IPS-NIHi11 (cell line): ENCODE data around the gene PKN1.
A peak's percentile ranks its signal among the peaks of the same experiment; 100 is the strongest.
"Not testable (repeated sequence)": the region's sequence is repeated elsewhere in the genome, so short reads cannot be mapped to it uniquely, and the experiment has no call there.

Experiments
- DNase-seq: peaks from one replicate; pipeline ENCODE4 v3.0.0; 2012; ENCODE audit warnings: mixed read lengths, low spot score

PKN1 gene

DNA sequence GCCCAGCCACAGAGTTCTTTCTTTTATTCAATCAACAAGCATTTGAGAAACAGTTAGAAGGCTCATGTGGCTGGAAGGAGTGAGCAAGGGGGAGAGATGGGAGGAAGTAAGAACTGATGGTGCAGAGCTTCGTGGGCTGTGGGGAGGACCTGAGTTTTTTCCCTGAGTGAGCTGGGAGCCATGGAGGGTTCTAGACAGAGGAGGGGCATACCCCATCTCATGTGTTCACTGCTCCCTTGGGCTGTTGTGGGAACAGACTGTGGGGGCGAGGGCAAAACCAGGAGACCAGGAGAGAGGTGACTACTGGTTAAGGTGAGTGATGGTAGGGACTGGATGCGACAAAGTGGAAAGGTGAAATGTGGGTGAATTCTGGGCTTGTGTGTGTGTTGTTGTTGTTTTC lies 2.4 kb upstream of the PKN1 start:
- DNase-seq: no peak

DNA sequence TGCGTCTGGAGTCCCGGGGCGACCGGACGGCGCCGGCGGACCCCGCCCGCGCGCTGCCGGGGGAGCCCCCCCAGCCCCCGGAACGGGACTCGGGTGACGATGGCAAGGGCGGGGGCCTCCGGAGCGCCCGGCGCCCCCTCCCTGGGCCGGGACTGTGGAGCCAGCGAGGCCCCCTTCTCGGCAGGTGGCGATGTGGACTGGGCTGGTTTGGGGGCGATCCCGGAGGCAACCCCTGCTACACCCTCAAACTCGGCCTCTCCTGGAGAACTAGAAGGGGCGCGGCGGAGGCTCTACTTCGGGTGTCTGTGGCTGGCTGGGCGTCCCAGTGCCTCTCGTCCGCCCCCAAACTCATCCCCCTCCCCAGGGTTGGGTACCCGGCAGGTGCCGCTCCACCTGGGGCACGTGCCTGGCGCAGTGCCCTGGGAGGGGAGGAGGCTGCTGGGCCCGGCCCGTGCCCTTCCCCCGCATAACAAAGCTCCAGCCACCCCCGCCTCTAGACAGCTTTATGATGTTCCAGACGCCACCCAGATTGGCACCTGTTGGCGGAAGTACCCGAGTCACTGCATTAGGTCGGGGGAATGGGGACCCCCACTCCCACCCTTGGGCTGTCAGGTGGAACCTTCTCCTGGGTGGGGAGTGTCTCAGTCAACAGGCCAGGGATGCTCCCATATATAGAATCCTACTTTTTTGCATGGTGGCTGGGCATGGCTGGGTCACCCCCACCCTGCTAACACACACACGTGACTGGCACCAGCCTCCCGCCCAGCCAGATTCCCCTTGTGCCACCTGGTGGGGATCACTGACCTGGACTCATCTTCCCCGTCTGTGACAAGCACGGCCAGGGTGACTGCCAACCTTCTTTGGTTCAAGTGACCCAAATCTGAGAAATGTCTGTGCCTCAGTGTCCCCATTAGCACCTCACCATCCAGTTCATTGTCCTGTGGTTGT lies 722 bp downstream of the PKN1 start:
- DNase-seq: peak; percentile 59

DNA sequence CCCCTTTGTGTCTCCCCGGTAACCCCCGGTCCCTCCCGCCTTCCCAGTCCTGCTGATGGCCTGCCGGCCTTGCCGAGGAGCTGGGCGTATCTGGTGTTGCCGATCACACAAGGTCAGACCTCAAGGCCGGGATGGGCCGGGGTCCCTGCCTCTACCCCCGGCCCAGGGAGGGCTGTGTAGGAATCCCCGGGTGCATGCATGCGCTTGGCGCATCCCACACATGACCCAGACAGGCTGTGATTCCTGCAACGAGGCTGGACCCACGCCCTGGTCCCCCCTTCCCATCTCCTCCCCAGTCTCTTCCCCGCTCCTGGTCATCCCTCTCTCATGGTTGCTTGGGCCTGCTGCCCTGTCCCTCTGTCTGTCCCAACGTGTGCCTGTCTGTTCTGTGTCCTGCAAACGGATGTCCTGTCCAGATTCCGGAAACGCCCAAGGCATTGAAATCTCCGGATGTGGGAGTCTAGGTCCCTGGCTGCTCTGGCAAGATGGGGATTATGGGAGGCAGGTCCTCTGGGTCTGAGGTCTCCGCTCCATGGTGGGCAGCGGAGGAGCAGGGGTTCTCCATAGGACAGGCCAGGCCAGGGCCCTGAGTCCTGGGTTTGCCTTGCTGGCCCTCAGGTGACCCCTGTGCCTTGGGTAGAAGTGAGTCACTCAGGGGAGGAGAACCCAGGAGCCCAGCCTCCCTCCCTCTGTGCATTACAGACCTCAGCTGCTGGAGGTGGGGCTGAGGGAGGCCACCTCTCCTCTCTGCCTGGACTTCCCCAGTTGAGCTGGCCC lies 1.6 kb downstream of the PKN1 start:
- no peak for DNase-seq

DNA sequence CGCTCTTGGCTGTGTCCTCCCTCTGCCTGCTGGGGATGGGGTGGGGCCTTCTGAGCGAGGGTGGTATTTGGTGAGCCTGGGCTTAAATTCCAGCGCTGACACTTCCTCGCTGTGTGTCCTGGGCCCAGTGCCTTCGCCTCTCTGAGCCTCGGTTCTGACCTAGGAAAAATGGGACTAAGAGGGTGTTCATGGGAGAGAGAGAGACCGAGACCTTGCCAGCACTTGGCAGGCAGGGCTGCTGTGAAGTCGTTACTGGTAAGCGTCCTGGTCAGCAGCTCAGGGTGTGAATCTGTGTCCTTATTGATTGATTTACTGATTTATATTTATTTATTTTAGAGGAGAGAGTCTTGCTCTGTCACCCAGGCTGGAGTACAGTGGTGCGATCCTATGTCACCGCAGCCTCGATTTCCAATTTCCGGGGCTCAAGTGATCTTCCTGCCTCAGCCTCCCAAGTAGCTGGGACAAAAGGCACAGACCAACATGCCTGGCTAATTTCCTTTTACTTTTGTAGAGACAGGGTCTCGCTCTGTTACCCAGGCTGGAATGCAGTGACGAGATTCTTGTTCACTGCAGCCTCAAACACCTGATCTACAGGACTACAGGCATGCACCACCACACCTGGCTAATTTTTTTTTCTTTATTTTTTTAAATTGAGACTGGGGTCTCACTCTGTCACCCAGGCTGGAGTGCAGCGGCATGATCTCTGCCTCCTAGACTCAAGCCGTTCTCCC lies 2.4 kb downstream of the PKN1 start:
- no peak for DNase-seq

DNA sequence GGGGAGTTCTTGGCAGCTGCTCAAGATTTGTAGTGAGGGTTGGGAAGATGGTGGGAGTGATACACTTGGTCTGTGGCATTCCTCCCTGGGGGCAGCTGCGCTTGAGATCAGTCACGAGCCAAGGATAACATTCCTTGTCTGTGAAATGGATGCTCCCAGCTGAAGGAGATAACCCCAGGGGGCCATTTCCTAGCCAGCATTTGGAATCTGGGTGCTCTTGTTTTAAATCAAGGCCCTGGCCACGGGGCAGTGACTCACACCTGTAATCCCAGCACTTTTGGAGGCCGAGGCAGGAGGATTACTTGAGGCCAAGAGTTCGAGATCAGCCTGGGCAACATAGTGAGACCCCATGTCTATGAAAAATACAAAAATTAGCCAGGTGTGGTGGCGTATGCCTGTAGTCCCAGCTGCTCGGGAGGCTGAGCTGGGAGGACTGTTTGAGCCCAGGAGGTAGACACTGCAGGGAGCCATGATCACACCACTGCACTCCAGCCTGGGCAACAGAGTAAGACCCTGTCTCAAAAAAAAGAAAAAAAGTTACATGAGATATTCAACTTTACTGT lies 4.6 kb downstream of the PKN1 start:
- DNase-seq: no peak

DNA sequence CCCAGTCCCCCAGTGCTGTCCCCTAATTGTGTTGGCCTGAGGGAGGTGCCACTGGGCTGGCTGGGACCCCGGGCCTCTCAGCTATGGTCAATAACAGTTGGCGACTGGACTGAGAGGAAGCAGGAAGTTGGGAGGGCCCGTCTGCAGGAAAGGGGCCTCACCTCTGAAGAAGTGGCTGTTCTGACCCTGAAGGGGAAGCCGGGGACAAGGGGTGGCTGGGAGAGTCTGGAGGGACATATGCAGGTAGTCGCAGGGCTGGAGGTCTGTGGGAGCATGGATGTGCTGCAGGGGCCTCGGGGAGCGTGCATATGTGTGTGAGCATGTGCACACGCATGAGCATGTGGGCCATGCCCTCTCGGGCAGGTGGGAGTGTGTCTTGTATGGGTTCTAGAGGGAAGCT lies 5.9 kb downstream of the PKN1 start:
- no peak for DNase-seq

DNA sequence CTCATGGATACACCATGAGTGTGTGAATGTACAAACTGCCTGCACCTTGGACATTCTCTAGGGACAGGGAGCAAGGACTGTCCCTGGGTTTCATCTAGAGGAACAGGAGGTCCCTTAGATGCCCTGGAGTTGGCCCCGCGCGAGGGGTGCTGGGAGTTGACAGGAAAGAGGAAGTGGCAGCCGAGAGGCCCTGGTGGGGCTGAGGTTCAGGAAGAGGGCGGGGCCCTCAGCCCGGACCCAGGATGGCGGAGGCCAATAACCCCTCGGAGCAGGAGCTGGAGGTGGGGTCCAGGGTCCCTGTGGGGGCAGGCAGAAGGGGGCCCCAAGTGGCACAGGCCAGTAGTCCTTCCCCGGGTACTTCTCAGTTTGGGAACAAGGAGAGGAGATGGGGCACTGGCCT lies 6.9 kb downstream of the PKN1 start:
- no peak for DNase-seq

DNA sequence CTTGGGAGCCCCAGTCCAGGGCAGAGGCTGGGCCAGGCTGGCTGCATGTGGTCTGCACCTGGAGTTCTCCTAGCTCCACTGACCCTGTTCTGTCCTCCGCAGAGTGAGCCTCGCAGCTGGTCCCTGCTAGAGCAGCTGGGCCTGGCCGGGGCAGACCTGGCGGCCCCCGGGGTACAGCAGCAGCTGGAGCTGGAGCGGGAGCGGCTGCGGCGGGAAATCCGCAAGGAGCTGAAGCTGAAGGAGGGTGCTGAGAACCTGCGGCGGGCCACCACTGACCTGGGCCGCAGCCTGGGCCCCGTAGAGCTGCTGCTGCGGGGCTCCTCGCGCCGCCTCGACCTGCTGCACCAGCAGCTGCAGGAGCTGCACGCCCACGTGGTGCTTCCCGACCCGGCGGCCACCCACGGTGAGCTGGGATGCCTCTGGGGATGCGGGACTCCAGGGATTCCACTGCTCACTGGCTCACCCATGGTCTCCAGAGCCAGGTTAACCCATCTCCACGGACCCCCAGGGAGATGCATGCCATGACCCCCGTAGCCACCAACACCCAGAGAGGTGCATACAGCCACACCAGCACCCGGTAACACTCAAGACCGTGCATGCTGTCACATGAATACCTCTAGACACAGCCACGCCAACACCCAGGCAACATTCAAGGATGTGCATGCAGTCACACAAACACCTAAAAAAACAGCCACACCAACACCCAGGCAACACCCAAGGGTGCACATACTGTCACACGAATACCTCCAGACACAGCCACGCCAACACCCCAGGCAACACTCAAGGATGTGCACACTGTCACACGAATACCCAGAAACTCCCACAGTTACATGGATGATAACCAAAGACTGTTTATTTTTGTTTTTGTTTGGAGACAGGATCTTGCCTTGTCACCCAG lies 8.2 kb downstream of the PKN1 start:
- DNase-seq: no peak

DNA sequence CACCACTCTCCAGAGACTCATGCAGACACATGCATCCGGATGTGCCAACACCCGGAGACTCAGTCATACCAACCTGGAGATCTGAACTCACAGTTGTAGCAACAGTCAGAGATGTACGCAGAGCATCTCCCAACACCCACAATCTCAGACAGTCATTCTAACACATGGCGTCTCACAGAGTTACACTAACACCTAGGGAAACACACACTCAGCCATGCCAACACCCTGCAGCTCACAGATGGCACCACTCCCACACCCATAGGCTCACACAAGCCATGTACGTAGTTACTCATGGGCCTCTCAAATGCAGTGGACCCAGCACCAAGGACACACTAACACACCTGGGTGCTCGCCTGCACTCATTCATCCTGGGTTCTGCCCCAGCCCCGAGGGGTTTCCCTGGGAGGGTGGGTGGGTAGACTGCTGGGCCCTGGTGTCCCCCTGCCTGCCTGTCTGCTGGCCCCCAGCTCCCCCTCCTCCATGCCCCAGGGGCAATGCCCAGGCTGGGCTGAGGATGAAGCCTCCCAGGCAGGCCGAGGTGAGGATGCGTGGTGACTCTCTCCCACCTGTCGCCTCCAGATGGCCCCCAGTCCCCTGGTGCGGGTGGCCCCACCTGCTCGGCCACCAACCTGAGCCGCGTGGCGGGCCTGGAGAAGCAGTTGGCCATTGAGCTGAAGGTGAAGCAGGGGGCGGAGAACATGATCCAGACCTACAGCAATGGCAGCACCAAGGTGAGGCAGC lies 10.0 kb downstream of the PKN1 start:
- DNase-seq: no peak

DNA sequence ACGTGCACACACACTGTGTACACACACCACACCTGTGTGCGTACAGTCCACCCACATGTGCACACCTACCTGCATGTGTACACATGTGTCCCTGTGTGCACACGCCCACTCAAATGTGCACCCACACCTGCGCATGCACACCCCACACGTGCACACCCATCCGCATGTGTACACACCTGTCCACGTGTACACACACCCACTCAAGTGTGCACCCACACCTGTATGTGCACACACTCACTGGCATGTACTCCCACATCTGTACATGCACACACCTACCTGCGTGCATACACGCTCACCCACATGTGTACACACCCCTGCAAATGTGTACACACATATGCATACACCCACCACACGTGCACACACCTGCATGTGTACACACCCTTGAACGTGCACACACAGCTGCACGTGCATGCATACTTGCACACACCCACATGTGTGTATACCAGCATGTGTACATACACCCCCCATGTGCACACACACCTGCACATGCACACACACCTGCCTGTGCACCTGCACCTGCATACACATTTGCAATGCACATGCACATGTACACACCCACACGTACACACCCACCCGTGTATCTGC lies 10.6 kb downstream of the PKN1 start:
- no peak for DNase-seq

DNA sequence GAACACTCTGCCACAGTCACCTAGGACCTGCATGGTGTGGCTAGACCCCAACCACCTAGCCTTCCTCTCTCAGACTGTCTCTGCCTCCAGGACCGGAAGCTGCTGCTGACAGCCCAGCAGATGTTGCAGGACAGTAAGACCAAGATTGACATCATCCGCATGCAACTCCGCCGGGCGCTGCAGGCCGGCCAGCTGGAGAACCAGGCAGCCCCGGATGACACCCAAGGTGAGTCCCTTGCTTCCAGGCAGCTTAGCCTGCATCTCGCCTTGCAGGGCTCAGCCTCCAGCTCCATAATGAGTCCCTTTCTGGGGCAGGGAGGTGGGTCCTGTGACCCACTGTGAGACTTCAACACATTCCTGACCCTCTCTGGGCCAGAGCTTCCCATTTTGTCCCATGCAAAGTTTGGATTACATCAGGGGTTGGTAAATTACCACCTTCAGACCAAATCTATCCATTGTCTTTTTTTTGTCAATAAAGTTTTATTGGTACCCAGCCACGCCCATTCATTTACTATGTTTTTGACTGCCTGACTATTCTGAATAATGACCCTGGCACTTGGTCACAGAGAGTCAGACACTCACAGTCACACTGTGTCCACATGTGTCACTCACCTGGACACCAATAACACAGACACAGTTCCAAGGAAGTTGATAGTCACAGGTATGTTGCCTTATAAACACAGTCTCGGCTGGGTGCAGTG lies 13.4 kb downstream of the PKN1 start:
- no peak for DNase-seq

DNA sequence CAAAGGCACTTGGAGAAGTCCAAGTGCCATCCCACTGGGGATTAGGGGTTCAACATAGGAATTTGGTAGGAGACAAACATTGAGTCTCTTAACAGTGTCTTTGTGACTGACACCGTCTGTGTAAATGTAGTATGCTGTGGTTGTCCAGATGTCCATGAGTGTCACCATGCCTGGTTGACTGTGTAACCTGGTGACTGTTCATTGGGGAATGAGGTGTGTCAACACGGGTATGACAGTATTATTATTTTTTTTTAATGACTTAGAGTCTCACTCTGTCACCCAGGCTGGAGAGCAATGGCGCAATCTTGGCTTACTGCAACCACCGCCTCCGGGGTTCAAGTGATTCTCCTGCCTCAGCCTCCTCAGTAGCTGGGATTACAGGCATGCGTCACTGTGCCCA lies 16.2 kb downstream of the PKN1 start:
- DNase-seq: no peak

DNA sequence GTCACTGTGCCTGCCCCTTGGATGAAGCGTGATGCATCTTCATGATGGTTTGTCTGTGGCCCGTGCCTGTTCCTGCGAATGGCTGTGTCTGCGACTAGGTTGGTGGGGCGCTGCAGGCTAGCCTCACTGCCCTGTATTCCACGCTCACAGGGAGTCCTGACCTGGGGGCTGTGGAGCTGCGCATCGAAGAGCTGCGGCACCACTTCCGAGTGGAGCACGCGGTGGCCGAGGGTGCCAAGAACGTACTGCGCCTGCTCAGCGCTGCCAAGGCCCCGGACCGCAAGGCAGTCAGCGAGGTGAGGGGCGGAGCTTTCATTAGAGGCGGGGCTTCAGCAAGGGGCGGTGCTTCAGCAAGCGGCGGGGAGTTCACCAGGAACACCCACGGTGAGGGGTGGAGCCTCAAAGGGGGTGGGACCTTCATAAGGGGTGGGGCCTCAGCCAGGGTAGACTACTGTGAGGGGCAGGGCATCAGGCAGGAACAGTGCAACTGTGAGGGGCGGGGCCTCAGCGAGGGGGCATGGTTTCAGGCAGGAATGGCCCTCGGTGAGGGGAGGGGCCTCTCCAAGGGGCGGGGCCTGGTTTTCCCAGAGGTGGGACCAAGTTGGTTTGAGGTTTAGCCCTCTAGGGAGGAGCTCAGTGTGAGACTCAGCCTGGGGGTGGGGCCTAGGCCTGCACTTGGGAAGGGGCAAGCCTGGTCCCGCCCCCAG lies 17.2 kb downstream of the PKN1 start:
- DNase-seq: peak; percentile 97

DNA sequence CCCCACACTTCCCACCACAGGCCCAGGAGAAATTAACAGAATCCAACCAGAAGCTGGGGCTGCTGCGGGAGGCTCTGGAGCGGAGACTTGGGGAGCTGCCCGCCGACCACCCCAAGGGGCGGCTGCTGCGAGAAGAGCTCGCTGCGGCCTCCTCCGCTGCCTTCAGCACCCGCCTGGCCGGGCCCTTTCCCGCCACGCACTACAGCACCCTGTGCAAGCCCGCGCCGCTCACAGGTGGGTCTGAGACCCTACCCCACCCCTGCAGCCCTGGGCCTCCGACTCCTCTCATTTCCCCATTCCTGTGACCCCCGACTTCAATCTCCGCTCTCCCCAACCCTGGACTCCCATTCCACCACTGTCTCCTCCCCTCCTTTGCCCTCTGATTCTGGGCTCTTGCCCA lies 17.8 kb downstream of the PKN1 start:
- no peak for DNase-seq

DNA sequence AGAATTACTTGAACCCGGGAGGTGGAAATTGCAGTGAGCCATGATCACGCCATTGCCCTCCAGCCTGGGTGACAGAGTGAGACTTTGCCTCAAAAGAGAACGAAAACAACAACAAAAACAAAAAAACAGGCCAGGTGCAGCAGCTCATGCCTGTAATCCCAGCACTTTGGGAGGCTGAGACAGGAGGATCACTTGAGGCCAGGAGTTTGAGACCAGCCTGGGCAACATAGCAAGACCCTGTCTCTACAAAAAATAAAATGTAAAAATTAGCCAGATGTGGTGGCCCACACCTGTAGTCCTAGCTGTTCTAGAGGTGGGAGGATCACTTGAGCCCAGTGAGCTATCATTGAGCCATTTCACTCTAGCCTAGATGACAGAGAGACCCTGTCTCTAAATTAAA lies 19.2 kb downstream of the PKN1 start:
- DNase-seq: not testable (repeated sequence)

DNA sequence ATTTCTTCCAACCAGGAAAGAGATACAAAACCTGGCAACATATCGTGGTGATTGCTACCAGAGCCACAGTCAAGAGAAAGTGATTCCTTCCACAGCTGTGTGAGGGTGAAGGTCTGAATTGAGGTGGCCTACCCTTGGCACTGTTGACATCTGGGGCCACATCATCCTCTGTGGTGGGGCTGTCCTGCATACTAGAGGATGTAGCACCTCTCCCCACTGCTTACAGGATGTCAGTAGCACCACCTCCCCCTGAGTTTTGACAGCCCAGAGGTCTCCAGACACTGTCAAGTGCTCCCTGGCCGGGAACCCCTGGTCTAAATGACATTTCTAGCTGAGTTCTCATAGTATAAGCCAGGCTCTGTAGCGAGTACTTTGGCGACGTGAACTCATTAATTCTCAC lies 26.6 kb downstream of the PKN1 start:
- no peak for DNase-seq

DNA sequence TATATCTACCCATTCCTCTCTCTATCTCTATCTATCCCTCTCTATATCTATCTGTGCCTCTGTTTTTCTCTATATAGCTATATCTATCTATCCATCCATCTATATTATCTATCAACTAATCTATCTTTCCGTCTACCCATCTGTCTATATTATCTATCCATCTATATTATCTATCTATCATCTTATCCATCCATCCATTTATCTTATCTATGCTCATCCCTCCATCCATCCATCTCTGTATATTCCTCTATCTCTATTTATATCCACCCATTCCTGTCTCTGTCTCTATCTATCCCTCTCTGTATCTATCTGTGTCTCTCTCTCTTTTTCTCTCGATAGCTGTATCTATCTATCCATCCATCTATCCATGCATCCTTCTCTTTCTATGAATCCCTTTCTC lies 27.8 kb downstream of the PKN1 start:
- DNase-seq: no peak

DNA sequence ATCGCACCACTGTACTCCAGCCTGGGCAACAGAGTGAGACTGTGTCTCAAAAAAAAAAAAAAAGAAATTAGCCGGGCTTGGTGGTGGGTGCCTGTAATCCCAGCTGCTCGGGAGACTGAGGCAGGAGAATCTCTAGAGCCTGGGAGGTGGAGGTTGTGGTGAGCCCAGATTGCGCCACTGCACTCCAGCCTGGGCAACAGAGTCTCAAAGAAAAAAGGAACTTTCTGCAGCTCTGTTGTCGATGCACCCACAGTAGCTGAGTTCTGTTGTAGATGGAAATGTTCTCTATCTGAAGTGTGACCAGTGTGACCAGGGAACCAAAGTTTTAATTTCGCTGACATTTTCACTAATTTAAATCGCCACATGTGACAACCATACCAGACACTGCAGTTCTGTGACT lies 29.3 kb downstream of the PKN1 start:
- DNase-seq: not testable (repeated sequence)

DNA sequence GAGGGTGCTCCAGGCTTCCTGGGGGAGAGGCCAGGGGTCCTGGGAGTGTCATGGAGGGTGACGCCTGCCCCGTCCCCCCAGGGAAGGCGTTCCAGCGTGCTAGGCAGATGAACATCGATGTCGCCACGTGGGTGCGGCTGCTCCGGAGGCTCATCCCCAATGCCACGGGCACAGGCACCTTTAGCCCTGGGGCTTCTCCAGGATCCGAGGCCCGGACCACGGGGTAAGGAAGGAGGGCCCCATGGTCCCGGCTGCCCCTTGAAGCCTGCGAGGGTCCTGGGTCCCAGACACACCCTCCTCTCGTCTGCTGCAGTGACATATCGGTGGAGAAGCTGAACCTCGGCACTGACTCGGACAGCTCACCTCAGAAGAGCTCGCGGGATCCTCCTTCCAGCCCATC lies 30.6 kb downstream of the PKN1 start:
- no peak for DNase-seq
